HL-60/S4 treated with retinoic acid at 250 ng/mL for 4 days and 3 days (cell line): ENCODE measurements around the gene FOXC1.

Source experiments
- in situ Hi-C: fragments of 300-500 bp; cut with MboI; formaldehyde crosslinking; loops from 2 replicates; pipeline ENCODE4 v1.7.0; 2022; ENCODE audit warnings: low sequenced_read_pairs

The FOXC1 gene

DNA sequence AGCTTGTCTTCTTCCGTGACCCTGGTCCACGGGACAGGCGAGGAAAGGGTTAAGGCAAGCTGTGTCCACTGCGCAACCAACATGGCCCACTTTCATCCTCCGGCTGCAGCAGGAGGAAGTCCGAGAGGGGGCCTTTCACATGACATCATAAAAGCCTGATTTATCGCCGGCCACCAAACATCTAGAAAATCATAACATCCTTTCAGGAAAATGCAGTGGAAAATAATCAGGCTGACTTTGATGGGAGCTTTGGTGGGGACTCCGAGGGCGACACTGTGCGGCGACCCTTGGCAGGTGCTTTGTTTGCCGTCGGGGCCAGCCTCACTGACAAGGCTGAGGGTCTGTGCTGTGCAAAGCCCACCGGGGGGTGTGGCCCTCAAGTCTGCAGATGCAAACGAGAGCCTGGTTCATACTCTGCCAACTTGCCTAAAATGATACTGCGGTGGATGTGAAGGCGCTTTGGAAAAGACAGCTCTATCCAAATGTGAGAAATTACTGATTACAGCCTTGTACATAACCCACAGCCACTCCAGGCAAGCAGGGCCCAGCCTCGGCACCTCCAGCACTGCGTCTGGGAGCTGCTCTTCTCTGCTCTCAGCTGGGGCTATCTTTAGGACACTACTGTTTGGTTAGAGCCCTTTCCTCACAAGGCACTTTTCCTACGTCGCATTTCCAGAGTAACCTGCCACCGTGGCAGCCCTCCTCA is 25.7 kb downstream of the FOXC1 start:
- in situ Hi-C loops = no loop called here

DNA sequence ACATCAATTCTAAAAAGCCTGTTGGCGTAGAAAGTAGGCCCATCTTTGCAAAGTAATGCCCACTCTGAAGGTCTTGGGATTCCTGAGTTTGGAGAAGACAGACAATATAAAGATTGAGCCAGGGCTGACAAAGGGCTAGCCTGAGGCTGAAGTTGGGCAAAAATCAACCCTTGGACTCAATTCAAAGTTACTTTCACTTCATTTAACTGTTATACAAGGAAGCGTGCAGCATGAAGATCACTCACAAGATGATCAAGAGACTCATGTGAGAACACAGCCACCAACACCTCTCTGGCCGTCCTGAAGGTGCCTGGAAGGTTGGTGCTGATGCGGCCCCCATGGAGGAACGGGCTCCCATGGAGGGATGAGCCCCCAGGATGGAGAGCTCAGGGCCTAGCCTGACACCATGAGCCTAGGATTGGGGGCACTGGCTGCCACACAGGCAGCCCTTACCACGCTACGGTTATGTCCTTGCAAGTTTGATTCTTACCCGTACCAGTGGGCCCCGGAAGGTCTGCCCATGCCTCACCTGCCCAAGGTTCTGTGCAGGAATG is 26.6 kb downstream of the FOXC1 start:
- in situ Hi-C loops = no loop called here

DNA sequence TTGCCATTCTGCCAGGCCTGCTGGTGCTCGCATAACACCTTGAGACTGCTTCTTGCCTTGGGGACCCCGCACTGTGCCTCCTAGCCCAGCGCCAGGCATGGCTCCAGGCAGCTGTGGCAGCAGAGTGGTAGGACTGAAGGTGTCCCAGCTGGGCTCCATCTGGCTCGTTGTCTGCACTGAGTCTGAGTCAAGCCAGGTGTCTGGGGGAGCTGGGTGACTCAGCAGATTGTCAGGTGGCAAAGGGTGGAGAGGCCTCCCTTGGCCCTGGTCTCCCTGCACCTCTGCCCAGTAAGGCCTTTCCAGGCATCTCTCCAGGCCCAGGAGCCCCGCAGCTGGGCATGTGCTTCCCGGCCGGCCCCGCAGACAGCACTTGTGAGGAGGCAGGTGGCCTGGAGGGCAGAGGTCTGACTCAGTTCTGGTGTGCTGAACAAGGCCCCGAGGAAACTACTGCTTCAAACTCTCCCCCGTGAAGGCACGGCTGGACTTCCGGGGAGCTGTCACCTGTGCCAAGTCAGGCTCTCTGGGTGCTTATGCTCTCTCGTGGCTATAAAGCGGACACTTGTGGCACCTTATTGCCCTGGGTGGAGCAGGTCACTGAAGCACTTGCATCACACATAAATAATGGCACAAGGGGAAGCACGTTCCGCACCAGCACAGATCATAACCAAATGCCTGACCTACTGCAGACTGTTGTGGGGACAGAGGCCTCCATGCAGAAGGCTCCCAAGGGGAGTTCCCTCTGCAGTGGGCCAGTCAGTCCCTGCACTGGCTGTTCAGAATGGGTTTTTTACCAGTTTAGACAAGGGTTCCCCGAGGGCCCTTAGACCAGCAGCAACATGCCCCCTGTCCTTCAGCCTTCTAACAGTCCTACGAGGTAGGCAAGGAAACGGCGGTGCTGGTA is 27.5 kb downstream of the FOXC1 start:
- in situ Hi-C loops = no loop called here

DNA sequence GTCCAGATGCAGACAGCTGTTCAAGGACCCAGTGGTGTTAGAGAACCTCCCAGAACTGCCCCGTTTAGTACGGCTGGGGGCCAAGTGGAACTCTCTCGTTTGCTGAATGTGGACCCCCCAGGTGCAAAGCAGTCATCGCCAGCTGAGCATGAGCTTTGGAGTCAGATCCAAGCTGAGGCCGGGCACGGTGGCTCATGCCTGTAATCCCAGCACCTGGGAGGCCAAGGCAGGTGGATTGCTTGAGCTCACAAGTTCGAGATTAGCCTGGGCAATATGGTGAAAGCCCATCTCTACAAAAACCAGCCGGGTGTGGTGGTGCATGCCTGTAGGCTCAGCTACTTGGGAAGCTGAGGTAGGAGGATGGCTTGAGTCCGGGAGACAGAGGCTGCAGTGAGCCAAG is 29.7 kb downstream of the FOXC1 start:
- in situ Hi-C loops = no loop called here

DNA sequence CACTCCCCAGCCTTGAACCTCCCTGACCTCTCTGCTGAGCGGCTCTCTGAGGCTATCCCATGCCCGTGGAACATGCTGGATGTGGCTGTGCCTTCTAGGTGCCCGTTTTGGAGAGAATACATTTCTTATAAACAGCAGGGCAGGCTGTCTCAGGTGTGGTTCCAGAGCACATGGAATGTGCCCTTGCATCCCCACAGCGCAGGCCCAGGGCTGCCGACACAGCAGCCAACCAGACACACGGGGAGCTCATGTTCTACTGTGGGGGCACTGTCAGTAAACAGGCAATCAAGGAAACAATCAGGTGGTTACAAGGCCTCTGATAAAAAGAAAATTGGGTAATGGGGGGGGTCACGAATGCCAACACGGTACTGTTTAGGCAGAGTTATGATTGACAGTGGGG is 30.8 kb downstream of the FOXC1 start:
- in situ Hi-C loops = no loop called here

DNA sequence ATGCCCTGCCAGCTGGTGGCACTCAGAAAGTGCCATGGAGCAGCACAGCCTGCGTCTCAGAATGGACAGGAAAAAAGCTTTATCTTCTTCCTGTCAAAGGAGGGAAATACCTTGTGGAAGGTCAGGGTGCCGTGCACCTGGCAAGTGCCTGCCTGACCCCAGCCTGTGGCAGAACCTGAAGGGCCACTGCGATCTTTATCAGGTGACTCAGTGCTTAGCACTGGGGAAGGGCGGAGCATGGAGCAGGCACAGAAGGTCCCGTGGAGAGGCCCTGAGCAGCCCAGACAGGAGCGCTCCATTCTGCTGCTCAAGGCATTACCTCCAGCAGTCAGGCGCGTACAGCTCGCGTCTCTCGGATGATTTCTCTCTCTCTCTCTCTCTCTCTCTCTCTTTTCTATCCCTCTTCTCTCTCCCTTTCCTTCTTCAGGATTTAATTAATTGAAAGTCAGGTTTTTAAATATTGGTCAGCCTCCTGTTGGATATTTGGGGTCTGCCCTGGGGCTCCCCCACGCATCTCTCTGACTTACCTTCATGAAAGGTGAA is 31.7 kb downstream of the FOXC1 start:
- in situ Hi-C loops = no loop called here

DNA sequence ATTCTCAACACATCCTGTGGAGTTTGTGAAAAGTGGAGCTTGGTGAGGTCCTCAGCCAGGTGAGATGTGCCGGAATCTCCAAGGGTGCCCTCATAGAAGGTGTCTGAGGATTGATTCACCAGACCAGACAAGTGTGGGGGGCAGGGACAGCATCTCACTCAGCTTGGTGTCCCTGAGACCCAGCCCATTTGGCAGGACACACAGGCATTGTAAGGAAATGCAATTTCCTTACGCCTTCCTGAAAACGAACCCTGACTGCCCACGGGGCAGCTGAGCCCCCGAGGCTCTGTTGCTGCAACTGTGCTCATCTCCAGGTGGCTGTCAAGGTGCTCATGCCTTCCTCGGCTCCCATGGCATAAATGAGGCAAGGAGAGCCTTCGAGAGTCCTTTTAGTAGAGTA is 33.4 kb downstream of the FOXC1 start:
- in situ Hi-C loops = no loop called here

DNA sequence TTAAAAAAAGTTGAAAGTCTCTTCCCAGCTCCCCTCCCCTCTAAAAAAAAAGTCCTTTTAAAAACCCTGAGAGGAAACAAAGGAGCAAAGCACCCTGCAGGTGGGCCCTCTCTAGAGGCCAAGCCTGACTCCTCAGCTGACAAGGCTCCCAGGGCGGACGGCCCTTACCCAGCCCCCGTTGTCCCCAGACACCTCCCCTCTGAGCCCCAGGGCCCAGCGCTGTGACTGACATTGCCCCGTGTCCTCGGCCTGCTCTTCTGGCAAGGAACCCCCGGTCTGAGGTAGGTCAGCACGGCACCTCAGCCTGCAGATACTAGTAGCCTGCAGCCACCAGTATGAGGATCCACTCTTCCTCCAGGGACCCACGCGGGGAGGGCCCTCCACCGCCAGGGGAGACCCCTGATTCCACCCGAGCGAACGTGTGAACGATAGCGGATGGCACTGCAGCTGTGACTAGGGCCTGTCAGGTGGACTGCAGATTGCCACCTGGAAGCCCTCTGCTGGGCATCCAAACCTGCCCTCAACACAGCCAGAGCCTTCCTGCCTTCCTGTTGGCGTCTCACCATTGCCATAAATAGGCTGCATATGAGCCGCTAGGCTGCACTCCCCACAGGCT is 34.2 kb downstream of the FOXC1 start:
- in situ Hi-C loops = no loop called here

DNA sequence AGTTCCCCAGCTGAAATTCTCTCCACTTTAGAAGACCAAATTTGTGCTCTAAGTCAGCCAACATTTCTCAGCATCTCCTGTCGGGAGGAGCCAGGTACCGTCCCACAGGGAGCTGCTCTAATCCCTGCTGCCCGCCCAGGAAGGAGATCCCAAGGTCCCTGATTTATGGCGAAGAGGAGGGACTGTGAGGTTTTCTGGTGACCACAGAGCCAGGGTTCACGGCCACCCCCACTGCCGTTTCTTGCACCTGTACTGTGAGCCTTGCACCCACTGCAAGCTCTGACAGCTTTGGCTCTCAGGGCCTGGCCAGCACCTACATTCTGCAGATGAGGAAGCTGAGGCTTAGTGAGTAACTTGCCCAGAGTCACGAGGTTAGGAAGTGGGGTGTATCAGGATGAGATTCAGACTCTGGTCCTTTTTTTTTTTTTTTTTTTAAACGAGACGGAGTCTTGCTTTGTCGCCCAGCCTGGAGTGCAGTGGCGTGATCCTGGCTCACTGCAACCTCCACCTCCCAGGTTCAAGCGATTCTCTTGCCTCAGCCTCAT is 34.9 kb downstream of the FOXC1 start:
- in situ Hi-C loops = no loop called here

DNA sequence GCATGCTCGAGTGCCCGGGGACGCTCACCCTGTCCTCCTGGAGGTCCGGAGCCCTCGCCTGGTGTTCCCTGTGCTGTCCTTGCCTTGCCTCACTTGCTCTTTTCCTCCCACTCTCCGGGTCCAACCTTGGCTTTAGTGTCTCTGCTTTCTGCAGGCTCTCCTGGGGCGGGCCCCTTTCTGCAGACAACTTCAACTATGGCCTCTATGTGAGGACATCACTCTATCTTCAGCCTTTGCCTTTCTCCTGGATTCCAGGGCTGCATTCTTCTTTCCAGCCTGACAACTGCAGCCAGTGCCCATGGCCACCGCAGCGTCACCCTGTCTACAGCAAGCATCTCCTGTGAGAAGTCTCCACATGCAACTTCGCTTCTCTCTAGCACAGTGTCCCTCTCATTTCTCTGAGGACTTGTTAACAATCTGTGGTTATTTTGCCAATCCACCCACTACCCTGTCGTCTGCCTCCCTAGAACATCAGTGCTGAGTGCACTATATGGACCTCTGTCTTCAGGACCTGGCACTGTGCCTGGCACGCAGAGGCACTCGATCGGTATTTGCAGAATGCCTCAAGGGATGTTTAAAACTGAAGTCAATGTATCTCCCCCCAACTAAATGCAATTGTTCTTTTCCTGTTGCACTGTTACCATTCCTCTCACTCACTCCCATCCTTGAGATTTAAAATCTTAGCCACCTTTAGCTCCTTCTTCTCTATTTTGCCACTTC is 35.9 kb downstream of the FOXC1 start:
- in situ Hi-C loops = no loop called here

DNA sequence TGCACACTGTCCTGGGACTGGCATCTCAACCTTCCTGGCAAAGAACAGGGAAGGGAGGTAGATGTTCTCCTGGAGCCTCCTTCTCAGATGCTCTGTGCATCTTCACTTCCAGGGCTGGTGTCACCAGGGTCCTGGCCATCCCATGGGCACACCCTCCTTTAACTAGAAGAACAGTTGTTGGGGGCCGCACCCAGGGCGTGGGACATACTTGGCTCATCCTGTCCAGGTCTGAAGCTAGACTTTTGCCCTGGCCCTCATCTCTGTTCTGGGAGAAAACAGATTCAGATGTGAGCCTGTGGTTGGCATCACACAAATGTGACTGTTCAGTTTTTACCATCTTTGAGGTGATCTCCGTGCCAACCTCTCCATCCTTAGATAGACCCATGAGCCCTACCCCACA is 41.6 kb downstream of the FOXC1 start:
- in situ Hi-C loops = no loop called here

DNA sequence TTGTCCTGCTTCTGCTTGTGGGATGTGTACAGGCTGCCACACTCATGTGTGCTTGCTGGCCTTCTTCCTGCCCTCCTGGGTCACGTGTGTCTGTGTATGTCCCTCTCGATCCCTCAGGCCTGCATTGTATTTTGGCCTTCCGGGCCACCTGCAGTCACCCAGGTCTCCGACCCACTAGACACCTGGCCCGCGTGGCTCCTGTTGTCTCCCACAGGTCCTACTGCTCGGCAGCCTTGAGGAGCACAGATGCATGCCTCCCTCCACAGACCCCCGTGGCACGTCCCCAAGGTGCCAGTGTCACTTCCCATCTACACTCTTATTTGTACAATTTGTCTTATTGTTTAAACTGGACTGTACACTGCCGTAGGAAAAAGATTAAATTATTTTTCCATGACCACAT is 43.1 kb downstream of the FOXC1 start:
- in situ Hi-C loops = no loop called here

DNA sequence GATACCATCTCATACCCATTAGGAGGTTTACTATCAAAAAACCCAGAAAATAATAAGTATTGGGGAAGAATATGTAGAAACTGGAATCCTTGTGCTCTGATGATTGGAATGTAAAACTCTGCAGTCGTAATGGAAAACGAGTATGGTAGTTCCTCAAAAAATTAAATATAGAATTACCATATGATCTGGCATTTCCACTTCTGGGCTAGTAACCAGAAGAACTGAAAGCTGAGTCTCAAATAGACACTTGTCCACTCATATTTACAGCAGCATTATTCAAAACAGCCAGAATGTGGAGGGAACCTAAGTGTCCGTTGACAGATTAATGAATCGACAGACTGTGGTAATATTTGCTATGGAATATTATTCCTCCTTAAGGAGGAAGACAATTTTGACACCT is 44.3 kb downstream of the FOXC1 start:
- in situ Hi-C loops = no loop called here

DNA sequence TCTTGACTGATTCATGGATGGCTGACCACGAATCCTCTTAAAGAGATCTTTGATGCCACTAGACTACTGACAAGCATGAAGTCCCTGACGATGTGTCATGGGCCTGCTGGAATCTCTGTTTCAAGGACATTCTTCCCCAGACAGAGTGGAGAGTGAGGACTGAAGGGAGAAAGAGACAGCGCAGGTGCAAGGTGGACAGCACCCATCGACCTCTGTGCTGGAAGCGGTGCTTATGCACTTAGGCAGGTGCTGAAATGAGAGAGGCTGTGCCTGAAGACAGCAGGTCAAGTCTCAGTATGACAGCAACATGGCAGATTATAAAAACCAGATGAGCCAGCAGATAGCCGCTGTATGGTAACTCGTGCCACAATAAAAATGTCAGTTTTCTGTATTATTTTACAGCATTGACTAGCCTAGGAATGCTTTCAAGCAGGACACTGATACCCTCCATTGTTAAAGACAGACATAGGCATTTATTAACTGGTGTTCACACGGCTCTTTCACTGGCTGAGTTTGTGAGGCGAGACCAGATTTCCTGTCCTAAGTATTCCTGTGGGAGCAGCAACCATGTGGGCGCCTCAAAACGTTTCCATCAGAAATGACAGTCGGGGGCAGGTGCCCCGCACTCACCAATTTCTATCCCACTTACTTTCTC is 47.5 kb downstream of the FOXC1 start:
- in situ Hi-C loops = no loop called here

DNA sequence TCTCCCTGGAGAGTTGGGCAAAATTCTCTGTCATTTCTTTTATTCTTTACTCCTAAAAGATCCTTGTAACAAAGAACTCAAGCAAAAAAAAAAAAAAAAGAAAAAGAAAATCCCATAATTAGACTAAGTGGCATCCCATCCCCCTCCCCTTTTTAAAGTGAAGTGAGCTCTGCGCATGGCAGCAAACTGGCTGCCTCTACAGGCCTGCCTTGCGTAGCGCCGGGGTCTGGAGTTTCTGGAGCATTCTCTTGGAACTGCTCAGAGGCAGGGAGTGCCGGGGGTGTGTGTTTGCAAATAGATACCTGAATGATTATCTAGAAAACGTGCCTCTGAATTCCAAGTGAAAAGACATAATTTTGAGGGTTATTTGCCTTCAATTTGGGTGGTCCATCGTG is 48.1 kb downstream of the FOXC1 start:
- in situ Hi-C loops = no loop called here

DNA sequence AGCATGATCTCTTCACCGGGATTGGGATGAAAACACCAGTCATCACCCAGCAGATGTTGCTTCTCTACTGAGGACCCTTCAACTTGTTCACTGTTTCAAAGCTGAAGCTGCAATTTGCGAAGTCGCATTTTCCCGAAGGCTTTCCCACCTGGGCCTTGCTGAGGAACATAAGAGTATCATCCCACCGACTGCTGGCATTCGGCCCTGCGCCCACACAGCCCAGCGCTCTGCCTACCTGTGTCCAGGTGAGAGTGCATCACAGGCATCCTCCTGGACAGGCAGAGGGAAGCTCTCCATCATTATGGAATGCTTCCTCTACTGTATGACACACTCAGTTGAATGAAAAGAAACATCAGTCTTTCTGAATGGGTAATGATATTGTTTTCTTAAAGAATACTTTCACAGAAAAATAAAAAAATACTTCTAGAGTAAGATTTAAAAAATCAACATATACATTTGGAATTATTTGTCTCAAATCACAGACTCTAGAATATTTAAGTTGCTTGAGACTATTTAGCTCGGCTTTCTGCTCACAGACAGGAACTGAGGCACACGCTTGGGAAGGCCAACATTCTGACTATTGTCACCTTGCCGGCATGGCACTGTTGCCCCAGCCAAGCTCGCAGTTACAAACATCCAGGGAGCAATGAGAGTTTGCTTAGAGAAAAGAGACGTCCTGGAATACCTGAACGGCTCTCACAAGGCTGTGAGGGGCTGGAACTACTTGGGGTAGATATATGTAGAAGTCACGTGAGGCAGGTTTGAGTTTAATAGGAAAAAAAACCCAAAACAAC is 48.7 kb downstream of the FOXC1 start:
- in situ Hi-C loops = no loop called here

DNA sequence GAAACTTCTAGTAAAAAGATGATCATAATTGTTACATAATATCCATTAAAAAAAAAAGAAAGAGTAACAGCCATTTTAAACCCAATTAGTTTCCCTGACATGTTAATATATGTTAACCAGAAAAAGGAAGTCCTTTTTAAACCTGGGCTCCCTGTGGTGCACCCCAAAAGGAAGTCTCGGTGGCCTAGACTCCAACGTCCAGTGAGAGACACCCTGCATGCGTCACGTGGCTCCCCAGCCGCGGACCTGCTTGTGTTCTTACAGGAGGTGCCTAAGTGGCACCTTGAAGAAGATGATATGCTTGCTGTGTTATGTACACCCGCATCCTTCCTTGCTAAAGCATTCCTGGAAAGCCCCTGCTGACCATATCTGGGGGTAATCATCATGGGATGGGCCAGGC is 50.1 kb downstream of the FOXC1 start:
- in situ Hi-C loops = no loop called here

DNA sequence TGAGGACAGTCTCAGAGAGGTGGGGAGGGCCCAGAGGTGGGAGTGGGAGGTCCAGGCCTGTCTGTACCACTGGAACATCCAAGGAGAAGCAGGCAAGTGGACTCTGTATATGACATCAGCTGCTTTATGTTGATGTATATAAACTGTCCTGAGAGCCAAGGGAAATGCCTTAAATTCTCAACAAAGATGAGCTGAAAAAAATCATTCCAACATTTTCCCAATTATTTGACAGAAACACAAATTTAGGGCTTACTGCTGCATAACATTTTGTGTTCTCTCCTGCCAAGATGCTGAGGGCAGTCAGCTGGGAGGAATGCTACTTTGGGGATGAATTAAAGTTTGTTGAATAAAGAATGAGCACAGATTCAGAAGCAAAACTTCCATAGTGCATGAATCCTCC is 52.8 kb downstream of the FOXC1 start:
- in situ Hi-C loops = no loop called here
